GM18873 (cell line): ENCODE data around the gene KCNQ1.

Source experiments
- ATAC-seq: cut with Tn5 transposase; IDR thresholded peaks from one replicate; pipeline ENCODE4 v1.9.1; 2021; ENCODE audit warnings: mild to moderate bottlenecking, moderate library complexity, moderate number of reproducible peaks; ENCODE audit not compliant: unreplicated experiment, low FRiP score

Gene KCNQ1

GRCh38 chr11:2858995-2859698, 414.3 kb downstream of the KCNQ1 start:
- ATAC-seq = no peak

DNA sequence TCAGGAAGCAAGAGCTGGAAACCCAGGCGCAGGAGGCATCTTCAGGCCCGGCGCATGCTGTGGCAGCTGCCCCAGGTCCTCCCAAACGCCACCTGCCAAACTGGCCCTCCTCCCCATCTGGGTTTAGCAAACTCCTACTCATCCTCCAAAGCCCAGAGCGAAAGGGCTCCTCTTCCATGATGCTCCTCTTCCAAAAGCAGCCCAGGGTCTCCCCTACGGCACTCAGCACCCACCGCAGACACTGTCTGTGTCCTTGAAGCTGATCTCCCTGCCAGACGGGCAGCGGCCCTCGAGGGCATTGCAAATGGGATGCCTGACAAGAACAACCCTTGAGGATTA, 414.9 kb downstream of the KCNQ1 start:
- no peak for ATAC-seq

DNA sequence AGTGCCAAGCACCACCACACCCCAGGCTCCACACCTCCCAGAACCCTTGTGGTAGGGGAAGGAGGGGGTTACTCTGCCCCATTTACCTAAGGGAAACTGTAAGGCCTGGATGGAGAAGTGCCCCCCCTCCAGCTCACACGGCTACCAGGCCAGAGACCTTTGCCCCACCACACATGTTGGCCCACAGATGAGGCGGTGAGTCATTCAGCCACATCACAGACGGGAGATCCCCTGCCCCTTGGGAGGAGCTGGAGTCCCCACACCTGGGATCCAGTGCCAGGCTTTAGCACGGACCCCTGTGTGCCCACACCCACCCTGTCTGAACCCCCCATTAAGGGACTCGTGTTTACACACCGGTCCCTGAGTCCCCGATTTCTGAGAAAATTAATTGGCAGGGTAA, 415.8 kb downstream of the KCNQ1 start:
- ATAC-seq = no peak

DNA sequence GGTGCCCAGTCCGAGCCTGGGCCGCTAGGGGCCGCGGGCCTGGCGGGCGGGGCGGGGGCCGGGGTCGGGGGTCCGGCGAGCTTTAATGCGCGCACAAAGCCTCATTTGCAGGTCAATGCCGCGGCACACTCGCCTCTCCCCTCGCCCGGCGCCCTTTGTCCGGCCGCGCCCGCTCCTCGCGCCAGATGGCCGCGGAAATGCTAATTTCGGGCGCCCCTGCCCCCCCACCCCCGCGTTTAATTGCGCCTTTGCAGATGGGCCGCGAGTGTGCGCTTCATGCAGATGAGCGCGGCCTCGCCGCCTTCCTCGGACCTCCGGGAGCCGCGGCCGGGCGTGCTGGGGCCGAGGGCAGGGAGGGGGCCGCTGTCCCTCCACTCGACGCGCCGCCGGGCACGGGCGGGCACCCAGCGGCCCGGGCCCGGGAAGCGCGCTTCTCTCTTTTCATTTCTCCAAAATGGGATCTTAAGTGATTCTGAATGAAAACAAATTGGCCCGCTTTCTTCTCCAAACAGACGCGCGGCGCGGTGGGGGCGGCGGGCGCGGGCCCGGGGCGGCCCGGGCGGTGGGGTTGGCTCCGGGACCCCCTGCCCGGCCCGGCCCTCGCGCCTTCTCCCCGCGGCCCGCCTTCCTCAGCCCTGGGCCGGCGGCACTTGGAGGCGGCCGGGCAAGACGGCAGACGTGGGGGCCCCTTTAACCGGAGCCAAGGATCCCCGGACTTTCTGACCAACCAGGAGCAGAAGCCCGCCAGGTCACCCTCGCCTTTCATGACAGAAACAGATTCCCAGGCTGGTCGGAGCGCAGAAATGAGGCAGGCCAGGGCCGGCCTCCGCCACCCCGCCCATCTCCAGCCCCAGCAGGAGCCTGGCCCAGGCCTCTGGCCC, 417.8 kb downstream of the KCNQ1 start:
- no peak for ATAC-seq

DNA sequence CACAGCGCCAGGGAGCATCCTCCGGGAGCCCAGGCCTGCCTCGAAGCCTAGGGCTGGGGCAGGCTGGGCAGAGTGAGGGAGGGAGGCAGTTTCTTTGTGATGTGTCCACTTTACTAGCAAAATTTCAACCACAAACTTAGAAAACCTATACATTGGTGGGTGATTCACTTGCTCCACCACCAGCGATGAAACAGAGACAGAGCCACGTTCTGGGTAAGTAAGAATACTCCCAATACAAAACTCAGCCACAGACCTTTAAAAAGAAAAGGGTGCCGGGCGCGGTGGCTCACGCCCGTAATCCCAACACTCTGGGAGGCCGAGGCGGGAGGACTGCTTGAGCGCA, 418.4 kb downstream of the KCNQ1 start:
- ATAC-seq = no peak

DNA sequence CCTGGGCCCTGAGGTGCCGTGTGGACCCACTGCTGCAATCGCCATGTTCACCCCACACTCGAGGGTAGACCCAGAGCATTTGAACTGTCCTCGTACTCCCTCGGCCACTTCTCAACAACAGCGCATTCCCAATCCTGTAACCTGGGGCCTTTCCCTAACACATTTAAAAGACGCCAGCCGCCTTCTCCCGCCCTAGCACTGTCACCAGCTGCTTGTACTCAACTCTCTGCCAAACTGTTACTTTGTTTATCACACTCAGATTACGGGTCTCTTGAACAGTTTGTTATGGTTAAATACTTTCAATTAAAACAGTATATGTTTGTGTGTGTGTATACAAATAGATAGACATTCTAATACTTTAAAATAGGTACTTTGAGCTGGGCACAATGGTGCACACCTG, 420.1 kb downstream of the KCNQ1 start:
- no peak for ATAC-seq

- ATAC-seq = no peak
These were observed 421.2 kb downstream of the KCNQ1 start for GRCh38 chr11:2865922-2866577.

GRCh38 chr11:2867142-2867541, 422.3 kb downstream of the KCNQ1 start:
- no peak for ATAC-seq

DNA sequence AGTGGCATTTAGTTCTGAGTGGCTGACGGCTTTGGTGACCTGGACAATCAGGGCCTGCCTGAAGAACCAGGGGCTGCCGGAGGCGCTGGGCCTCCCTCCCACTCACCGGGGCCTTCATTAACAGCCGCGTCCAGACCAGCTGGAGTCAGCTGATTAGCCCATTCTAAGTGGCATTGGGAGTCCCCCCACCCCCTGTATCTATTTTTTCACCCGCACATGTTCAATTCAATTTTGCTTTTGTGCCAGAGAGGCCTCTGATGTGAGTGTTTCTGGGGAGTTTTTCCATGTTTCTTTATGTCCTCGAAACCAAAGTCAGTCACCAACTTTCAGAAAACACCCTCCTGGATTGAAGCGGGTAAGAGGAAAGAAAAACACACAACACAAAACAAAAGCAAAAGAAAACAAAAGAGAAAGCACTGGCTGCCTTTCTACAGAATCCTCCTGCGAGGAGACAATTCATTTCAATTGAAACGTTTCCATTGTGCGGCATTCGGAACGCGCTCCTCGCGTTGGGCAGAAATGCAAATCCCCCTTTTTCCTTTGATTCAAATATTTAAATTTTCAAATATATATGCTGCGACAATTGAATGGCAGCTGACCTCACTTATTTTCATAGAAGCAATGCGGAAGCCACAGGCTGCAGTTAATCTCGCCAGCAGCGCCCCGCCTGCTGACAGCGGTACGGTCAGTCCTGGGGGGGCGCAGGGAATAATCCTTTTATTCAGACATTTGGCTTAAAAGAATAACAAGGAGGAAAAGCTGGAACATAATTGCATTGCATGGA, 423.1 kb downstream of the KCNQ1 start:
- no peak for ATAC-seq

GRCh38 chr11:2868506-2869133, 423.8 kb downstream of the KCNQ1 start:
- ATAC-seq = no peak

- no peak for ATAC-seq
These were observed 424.3 kb downstream of the KCNQ1 start for GRCh38 chr11:2869134-2869526.

GRCh38 chr11:2869561-2870427, 425.0 kb downstream of the KCNQ1 start:
- ATAC-seq = no peak

GRCh38 chr11:2870460-2870859, 425.7 kb downstream of the KCNQ1 start:
- ATAC-seq = no peak

GRCh38 chr11:2870969-2871680, 426.3 kb downstream of the KCNQ1 start:
- ATAC-seq = no peak

GRCh38 chr11:2874963-2875362, 430.2 kb downstream of the KCNQ1 start:
- no peak for ATAC-seq

DNA sequence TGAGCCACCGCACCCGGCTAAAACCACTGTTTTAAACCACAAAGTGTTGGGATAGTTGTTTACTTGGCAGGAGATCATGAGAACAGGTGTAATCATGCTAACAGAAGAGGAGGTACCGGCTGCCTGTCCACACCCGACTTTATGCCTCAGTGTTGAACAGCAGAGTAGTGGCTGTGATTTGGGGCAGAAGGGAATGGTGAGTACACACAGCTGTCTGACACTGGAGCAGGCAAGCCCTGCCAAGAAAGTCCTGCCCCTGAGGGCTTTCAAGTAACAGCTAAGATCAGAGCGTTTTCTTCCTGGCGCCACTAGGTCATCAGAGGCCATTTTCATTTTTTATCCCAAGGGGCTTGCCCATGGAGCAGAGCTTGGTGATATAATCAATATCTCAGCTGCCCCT, 432.7 kb downstream of the KCNQ1 start:
- no peak for ATAC-seq

GRCh38 chr11:2878782-2879181, 434.0 kb downstream of the KCNQ1 start:
- ATAC-seq = no peak

DNA sequence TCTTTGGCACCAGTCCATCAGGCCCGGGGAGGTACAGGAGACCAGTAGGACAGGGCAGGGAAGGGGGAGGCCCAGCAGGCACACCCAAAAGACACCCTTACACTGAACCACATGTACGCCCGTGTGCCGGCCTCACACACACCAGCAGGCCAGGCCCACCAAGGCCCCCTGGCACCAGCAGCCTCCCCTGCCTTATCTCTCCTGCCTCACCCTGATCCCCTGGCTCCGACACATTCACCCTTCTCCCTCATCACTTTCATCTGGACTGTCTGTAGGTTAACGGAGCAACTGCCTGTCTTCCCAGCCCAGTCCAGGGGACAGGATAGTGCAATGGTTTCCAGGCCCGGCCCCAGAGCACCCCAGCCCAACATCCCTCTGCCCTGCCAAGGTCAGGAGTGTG, 435.8 kb downstream of the KCNQ1 start:
- ATAC-seq = no peak
